Amygdala (tissue), 56 donors: ENCODE data around the gene MYL4.
"Not testable (repeated sequence)": the region's sequence is repeated elsewhere in the genome, so short reads cannot be mapped to it uniquely, and the experiment has no call there.

Experiments used
- DNase-seq, 56 donors: peaks; one replicate each; lab custom pipeline; 2025; lab: John Stamatoyannopoulos, UW

MYL4 gene

DNA sequence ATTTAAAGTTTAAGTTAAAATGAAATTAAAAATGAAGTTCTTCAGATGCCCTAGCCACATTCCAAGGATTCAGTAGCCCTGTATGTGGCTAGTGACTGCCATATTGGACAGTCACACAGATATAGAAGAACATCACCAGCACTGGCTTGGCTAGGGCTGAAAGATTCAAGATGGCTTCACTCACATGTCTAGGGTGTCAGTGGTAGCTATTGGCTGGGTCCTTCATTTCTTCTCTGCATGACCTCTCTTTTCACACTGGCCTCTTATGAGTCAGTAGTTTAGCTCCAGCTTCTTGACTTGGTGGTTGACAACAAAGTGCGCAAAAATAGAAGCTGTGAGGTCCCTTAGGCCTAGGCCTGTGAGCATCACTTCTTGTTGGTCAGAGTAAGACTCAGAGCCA is 18.4 kb upstream of the MYL4 start:
- DNase-seq, result no peak

DNA sequence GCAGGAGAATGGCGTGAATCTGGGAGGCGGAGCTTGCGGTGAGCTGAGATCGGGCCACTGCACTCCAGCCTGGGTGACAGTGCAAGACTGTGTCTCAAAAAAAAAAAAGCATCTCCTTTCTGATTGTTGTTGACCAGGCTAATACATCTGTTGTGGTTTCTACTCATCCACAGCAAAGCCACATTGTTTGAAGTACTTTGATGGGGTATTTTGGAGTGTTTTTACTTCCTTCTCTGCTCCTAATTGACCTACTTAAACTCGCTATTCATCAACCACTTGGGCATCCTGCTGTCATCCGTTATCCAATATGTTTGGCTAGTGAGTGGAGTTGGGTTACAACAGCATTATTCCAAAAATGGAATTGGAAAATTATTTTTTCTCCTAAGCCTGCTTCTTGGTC is 16.6 kb upstream of the MYL4 start:
- DNase-seq, result no peak

DNA sequence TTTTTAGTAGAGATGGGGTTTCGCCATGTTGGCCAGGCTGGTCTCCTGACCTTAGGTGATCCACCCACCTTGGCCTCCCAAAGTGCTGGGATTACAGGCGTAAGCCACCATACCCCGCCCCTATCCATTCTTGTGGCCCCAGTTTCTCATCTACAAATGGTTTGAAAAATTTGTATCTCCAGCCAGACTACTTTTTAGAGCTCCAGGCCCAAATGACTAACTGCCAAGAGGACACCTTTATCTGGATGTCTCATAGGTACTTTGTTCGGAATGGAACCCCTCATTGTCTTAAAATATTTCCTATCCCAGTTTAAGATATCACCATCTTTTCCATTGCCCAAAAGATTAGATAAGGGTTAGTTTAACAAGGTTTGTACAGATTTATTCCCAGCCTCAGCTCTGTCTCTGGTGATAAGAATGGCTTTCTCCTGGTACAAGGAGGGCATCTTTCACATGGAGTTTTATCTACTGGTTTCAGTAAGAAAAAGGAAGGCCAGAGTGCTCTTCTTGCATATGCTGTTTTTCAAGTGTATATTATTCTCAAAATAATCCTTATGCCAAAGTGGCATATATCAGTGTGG is 15.1 kb upstream of the MYL4 start:
- DNase-seq, result no peak

DNA sequence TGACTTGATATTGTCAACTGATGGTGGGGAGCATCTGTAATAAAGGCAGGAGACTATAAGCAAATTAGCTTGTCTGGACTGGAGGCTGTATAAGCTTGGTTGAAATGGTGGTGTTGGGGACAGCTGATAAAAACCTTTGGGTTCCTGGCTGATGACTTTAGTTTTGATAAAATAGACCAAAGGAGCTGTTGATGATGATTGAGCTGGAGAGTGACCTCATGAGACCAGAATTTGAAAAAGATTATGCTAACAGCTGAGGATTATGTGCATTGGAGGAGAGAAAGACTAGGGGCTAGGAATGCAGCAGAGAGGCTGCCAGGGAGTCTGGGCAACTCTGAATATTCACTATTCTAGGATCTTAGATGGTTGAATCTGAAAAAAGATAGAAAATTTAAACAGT is 11.3 kb upstream of the MYL4 start:
- no peak for DNase-seq

DNA sequence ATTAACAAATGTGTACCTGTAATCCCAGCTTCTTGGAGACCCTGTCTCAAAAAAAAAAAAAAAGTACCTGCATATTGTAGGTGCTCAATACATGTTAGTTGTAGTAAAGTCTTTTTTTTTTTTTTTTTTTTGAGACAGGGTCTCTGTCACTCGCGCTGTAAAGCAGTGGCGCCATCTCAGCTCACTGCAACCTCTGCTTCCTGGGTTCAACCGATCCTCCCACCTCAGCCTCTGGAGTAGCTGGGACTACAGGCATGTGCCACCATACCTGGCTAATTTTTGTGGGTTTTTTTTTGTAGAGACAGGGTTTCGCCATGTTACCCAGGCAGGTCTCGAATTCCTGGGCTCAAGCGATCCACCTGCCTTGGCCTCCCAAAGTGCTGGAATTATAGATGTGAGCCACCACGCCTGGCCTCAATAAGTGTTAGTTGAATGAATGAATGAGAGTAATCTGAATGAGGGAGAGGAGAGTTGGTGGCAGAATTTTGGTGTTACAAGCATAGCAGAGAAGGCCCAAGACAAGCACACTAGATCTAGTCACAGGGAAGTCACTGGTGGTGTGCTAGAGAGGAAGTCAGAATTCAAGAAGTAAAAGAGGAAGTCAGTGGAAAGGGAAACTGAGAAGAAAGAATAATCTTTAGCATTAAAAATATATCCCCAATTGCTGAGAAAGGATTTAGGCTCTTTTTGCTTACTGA is 9.4 kb upstream of the MYL4 start:
- DNase-seq, result peak in 1 of 56 donors; percentile 6

DNA sequence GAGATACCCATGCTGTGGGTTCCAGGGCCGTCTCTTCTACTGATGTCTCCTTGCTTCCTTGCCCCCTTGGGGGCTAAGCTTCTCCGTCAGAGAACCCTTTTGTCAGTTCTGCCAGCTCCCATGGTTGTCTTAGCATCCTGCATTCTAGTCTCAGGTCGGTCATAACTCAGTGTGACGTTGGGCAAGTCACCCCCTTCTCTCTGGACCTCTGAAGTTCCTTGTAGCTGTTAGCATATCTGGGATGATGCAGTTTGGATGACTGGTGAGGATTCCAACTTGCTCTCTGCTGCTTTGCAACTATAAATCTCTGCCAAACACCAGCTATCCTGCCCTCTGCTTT is 8.9 kb upstream of the MYL4 start:
- no peak for DNase-seq

DNA sequence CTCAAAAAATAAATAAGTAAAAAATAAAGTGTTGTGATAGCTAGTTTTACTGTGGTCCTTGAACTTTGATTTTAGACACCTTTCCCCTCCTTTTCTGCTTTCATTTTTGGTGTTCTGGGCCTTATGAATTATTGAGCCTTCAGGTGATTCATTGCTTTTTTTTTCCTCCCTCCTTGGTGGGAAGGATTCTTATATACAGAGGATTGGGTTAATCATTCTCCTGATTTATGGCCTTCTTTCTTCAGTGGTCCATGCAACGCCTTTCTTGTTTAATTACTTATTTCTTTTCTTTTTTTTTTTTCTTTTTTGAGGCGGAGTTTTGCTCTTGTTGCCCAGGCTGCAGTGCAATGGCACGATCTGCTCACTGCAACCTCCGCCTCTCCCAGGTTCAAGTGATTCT is 8.0 kb upstream of the MYL4 start:
- DNase-seq, result no peak

DNA sequence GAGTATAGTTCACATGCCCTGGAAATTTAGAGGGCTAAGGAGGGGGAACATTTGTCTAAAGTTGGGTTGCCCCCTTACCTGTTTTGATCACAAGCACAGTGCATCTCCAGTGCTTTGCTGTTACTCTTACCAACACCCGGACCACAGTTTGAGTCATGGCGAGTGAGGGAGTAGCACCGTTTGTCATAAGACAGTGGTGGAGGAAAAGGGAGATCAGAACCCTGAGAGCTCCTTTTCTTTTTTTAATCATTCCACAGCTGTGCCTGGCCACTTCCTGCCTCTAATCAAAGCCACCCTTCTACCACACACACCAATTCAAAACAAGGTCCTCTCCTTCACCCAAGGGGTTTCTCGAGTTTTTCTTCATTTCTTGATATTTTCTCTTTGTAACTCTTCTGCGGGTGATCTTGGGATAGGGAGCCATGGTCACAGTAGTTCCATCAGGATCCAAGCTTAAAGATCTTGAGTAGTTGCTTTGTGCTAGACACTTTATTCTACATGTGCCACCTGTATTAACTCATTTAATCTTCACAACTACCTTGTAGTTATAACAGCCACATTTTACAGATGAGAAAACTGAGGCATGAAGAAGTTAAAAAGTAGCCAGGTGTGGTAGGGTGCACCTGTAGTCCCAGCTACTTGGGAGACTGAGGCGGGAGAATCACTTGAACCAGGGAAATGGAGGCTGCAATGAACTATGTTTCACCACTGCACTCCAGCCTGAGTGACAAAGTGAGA is 5.0 kb upstream of the MYL4 start:
- no peak for DNase-seq

DNA sequence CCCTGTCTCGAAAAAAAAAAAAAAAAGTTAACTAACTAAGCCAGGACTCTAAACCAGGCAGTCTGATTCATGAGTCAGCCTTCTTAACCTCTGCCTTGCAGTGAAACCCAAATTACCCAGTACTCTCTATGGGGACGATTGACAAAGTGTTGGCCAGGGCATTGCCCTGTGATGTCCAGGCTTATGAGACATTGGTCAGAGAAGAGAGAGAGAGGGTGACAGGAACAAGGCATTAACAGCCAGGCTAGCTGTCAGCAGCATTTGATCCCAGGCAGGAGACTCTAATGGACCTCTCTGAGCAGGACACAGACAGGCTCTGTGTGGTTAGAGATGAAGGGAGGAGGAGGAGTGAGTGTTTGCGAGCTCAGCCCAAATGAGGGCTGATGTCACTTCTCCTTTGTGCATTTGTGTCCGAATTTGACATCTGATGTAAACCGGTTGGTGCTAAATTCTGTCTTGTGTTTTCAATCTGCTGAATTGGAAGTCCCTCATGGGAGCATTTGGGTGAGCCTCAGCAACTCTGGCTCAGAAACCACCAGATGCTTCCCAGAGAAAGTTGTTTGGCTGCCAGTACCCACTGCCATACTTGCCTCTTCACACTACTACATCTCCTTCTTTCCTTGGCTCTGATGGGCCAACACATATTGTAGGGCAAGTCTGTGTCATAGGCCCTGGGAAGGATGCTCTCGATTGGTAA is 4.3 kb upstream of the MYL4 start:
- DNase-seq, result peak in 24 of 56 donors; percentile 6 to 70 (median 20)

DNA sequence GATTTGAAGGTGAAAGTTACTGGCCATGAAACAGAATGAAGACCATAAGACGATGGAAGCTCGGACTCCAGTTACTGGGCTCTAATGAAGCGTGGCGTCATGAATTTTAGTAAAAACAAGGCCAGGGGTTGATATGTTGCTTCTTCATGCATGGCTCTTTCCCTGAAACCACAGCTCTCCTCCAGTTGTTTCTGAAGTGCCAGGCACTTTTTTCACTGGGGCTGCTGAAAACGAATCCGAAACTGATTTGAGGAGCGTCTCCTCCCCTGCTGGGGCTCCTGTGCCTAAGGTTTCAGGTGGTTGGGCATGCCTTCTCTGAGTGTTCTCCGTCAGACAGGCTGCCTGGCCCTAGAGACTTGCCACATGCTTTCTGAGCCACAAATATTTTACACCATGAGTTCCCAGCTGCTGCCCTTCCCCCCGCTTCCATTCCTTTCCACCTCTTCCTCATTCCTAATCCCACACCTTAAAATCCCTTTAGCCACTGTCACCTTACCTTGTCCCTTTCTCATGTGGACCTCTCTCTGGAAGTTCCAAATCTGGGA is 3.7 kb upstream of the MYL4 start:
- no peak for DNase-seq

DNA sequence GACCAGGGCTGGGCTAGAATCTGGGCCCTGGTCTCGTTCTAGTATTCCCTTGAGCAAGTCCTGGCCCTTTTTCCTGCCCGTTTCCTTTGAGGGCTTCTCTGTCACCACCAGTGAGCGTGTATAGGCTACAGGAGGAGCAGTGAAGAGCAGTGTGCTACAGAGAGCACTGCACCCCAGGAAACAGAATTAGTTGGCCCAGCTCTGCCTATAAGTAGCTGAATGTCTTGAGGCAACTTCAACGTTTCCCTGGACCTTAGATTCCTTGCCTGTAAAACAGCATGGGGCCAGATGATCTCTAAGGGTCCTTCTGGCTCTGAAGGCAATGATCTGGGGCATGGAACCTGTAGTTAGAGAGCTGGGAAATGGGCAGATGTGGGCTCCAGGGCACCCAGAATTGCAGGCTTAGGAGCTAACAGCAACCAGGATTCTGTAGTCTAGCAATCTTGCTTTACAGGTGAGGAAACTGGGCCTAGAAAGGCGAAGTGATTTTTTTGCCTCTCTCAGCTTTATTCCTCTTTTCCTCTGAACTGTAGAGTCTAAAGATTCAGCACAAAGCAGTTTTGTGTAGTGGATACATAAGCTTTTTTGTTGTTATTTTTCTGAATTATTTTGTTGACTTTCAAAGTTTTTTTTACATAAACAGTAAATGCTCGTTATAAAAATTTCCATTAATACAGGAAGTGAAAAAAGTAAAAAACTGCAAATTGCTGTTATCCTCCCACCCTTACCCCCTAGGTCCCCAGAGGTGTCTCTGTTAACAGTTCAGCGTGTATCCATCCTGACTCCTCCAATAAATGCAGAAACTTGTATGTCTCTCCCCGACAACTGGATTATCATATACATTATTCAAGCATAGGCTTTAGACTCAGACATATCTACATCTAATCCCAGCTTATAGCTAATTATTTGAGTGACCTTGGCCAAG is 1.7 kb upstream of the MYL4 start:
- no peak for DNase-seq

DNA sequence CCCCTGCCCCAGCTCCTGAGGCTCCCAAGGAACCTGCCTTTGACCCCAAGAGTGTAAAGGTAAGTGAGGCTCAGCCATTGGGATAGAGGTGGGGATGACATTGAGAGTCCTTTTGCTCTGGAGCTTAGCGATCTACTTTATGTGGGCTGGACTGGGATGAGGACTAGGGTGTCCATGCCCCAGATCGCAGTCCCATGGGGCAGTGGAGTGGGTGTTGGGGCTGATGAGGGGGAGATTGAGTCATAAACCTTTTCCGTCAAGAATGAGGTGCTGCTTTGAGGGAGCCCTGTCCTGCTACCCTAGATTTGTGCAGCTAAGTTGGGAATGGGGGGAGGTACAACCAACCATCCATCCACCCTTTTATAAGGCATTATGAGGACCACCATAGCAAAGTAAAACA is 351 bp downstream of the MYL4 start:
- no peak for DNase-seq

DNA sequence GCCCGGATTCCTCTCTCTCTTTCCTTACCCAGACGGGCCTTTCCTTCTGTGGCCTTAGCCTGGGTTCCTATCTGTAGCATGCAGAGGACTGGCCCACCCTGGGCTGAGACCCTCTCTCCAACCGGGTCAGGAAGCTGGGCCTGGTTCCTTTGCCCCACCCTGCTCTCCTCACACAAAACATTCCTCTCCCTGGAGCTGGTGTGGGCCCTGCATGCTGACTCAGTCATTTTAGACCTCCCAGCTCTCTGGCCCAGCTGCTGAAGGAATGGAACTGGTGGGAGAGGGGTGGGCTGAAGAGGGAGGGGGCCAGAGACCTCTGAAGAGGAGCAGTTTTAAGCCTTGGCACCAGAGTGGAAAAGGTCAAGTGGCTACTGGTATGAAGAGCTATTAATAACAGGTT is 957 bp downstream of the MYL4 start:
- no peak for DNase-seq

DNA sequence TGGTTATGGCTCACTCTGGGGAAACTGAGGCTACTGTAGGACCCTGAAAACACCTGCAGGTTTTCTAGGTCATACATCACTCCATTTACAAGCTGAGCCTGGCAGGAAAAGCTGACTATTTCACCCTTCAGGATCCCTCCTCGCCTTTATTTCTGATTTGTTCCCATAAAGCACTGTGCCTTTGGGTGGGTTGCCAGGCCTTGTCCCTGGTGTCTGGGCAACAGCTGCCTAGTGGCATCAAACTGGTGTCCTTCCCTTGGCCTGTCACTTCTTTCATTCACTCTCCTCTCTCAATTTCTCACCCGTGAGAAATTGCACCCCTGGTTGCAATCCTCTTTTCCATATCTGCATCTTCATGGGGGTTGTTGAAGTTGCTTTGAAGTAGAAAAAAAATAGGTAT is 1.6 kb downstream of the MYL4 start:
- no peak for DNase-seq

DNA sequence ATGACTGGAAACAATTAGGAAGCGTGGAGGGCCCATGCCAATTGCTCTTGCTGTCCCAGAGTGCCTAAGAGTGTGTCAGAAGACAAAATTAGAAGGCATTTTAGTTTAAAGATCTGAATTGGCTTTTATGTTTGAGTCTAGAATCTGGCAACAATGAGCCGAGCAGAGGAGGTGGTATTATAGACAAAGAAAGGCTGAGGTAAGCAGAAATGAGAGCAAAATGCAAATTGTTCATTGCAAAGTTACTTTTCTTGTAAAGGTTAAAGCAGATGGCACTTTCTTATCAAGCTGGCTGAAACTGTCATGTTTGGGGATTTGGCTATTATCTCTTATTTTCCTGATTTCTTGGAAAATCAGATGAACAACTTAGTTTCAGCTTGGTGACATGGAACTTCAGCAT is 3.3 kb downstream of the MYL4 start:
- DNase-seq, result no peak

DNA sequence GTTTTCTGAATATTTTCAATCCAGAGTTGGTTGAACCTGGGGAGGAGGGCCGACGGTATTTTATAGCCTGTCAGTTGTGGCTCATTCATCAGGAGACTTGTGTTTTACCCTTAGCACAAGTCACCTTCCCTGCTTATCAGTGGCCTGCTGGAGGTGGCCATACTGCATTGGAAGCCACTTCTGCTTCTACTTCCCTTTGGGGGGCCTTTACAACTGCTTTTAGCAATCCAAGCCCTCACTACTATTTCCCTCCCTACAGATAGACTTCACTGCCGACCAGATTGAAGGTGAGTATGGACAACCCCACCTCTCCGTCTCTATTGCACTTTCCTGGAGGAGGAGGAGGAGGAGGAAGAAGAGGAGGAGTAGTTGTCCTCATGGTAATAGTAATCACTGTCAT is 4.4 kb downstream of the MYL4 start:
- no peak for DNase-seq

DNA sequence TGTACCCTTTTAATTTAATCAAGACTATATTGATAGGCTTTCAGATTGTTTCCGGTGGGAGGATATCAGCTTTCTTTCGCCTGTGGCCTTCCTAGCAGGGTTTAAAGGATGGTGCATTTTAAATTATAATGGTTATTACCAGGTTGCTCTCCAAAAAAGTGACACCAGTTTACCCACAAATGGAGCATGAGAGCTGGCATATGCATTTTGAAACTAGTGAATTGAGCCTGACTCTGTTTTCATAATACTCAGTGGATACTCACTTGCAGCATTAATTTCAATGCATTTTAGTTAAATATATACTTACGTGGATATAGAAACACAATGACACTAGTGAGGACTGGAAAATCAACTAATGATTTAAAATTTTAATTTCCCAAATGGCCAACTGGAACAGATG is 5.8 kb downstream of the MYL4 start:
- no peak for DNase-seq

DNA sequence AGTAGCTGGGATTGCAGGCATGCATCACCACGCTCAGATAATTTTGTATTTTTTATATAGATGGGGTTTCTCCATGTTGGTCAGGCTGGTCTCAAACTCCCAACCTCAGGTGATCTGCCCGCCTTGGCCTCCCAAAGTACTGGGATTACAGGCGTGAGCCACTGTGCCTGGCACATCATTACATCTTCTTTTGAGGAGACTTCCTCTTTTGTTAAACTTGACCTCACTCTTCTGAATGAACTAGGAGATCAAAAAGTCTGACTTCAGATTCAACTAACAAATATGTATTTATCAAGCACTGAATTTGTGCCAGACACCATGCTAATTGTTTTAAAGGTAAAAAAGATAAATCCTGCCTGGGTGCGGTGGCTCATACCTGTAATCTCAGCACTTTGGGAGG is 7.7 kb downstream of the MYL4 start:
- DNase-seq, result not testable (repeated sequence)

DNA sequence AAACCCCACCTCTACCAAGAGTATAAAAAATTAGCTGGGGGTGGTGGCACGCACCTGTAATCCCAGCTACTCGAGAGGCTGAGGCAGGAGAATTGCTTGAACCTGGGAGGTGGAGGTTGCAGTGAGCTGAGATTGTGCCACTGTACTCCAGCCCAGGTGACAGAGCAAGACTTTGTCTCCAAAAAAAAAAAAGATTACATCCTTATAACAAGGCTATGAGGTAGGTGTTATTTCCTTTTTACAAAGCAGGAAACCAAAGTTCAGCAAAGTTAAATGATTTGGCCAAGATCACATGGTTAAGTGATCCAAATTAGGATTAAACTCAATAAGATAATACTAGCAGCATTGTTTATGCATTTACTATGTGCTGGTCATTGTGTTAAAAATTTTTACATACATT is 8.1 kb downstream of the MYL4 start:
- not testable (repeated sequence) for DNase-seq

DNA sequence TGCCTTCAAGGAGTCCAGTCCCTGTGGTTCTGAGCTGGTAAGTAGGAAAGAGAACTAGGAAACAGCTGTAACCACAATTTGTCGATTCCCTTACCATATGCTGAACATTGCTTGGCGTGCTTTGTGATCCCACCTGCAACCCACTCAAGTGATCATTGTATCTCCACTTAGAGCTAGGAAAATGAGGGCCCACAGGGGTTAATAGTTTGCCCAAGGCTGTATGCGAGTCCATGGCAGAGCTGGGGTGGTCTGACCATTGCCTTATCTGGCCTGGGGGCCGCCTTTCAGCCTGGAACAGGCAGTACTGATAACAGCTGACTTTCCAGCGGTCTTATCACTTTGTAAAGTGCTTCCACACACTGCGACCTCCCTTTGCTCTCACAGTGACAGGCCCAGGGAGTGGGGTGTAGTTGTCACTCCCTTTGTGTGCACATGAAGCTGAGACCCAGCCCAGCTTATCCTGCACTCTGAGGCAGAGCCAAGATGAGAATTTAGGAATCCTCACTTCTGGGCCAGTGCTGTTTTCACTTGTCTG is 9.8 kb downstream of the MYL4 start:
- no peak for DNase-seq
